ENCODE measurements around the gene TBX15.

The TBX15 gene

DNA sequence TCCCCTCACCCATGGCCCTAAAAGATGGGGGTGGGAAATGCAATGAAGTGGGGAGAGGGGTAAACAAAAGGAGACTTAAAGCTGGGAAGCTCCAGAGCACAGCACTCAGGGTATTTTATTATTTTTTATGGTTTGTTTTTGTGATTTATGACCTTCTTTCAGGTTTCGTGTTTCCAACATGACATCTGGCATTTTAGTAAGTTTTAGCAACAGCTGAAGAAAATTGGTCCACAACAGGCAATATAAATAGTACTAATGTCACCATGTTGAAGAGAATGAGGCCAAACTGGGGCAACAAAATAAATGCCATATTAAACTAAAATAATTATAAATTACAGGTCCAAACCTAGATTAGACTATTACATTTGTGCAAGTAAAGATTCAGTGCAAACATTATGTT lies 56.3 kb downstream of the TBX15 start:
- Mint-ChIP-seq H3K27ac (peak overlapping the region; percentile 76), H3K9me3 (no peaks in the 10 kb centered on the region), H3K4me3 (peak overlapping the region; percentile 29), H3K4me1 (peaks cover 28% of the 10 kb centered on the region), H3K36me3 (ENCODE audit: low read depth) (peaks cover 15% of the 10 kb centered on the region), H3K27me3 (ENCODE audit: low read depth, poor library complexity) (no peaks in the 10 kb centered on the region)
- no peak for DNase-seq
- TF ChIP-seq CTCF (IDR thresholded peaks at IDR 0.05): no peak

DNA sequence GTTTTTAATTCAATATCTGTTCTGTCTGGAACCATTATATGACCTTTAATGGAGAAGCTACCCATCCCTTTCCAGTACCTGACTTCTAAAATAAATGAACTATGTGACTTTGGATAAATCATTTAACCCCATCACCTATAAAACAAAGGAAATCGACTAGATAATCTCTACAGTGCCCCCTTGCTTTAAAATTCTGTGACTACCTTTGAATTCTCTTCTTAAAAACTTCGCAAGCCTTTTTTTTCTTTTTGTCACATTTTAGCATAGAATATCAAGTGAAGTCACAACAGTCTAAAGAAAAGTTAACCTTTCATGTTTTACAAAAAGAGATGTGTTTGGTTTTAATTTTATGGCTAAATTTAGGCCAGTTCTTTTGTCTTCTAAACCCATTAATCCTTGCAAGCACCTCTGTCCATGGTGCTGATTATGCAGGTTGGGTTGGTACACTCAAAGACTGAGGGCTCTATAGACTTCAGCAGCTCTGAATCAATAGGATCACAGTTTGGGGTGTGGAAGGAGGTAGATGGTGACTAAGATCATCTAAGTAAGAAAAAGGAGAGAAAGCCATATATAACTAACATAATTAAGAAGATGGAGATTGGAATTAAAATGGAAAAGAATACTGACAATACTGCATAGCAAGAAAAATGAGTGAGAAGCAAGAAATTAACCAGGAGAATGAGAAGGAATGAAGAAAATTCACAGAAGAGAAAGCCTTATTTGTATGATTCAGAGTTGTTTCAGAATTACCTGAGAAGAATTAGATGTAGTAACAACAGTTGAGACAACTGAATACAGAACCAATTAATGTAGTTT lies 59.2 kb downstream of the TBX15 start:
- H3K9me3 Mint-ChIP-seq: no peaks in the 10 kb centered on the region
- peak; percentile 70 for DNase-seq
- TF ChIP-seq CTCF (IDR thresholded peaks at IDR 0.05): peak; percentile 19
- peaks cover 28% of the 10 kb centered on the region for H3K4me1 Mint-ChIP-seq
- peaks cover 28% of the 10 kb centered on the region for H3K36me3 Mint-ChIP-seq (ENCODE audit: low read depth)
- H3K27me3 Mint-ChIP-seq (ENCODE audit: low read depth, poor library complexity): no peaks in the 10 kb centered on the region
- H3K4me3 Mint-ChIP-seq: no peak overlapping the region
- no peak overlapping the region for H3K27ac Mint-ChIP-seq

- H3K4me3 Mint-ChIP-seq: no peak overlapping the region
- peaks cover 28% of the 10 kb centered on the region for H3K36me3 Mint-ChIP-seq (ENCODE audit: low read depth)
- no peak for TF ChIP-seq CTCF (IDR thresholded peaks at IDR 0.05)
- no peak for DNase-seq
- H3K9me3 Mint-ChIP-seq: no peaks in the 10 kb centered on the region
- no peak overlapping the region for H3K27ac Mint-ChIP-seq
- no peaks in the 10 kb centered on the region for H3K27me3 Mint-ChIP-seq (ENCODE audit: low read depth, poor library complexity)
- peaks cover 21% of the 10 kb centered on the region for H3K4me1 Mint-ChIP-seq
Measured at GRCh38 chr1:118927427-118928187, 60.5 kb downstream of the TBX15 start.

DNA sequence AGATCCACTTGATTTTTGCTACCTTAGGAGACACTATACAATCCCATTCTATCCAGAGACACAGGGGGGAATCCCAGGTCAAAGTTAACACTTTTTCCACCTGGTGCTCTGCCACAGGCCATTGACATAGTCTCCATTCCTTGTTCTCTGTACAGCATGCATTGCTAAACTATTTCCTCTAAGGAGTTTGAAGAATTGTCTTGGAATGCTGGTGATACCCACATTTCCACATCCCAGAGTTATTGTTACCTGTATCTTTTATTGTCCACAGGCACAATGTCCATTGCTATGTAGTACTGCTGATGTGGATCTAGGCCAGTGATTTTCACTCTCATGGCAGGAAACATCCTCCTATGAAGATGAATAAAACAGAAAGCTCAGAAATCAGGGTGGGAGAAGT lies 61.9 kb downstream of the TBX15 start:
- H3K27ac Mint-ChIP-seq: no peak overlapping the region
- no peaks in the 10 kb centered on the region for H3K9me3 Mint-ChIP-seq
- no peak for DNase-seq
- H3K36me3 Mint-ChIP-seq (ENCODE audit: low read depth): peaks cover 24% of the 10 kb centered on the region
- TF ChIP-seq CTCF (IDR thresholded peaks at IDR 0.05): no peak
- H3K4me3 Mint-ChIP-seq: no peak overlapping the region
- no peaks in the 10 kb centered on the region for H3K27me3 Mint-ChIP-seq (ENCODE audit: low read depth, poor library complexity)
- H3K4me1 Mint-ChIP-seq: peaks cover 8% of the 10 kb centered on the region

DNA sequence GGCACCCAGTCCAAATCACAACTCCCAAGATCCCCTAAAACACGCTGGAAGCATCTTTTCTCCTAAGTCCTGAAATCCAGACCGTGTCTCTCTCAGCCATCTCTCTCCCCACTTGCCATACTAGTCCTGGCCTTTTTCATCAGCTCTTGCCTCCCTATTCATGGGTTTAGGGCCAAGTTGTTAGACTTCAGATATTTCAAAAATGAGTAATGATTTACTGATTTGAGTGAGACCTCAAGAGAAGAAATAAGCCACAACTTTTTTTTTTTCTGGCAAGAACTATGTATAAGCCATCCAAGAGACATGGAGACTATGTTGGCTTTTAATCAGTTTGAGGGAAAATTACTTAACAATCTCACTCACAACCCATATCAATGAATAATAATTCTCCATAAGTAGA lies 62.5 kb downstream of the TBX15 start:
- TF ChIP-seq CTCF (IDR thresholded peaks at IDR 0.05): no peak
- Mint-ChIP-seq H3K4me1 (peaks cover 5% of the 10 kb centered on the region), H3K27ac (peak overlapping the region; percentile 12), H3K27me3 (ENCODE audit: low read depth, poor library complexity) (peaks cover under 1% of the 10 kb centered on the region), H3K4me3 (no peak overlapping the region), H3K9me3 (no peaks in the 10 kb centered on the region), H3K36me3 (ENCODE audit: low read depth) (peaks cover 24% of the 10 kb centered on the region)
- DNase-seq: no peak

Data from nephron progenitor cell (in vitro differentiated cells).